Fibroblast of skin of back (primary cell): Measurements from ENCODE around the gene RRM2. TPM values are rescaled to one million over a fixed set of nuclear protein-coding genes. Genes with fewer than 3 reads are reported as not detected.

Experiments used
- DNase-seq: peaks from one replicate; pipeline ENCODE4 v3.0.0-alpha.2; 2013
- polyA plus RNA-seq, 2 experiments: library from polyadenylated mRNA; unstranded; fragments of 120-200 nt; gene quantifications; one replicate each; pipeline ENCODE4 v1.2.1, GENCODE V29; 2013; ENCODE audit not compliant: insufficient read length in 2 of 2

RRM2 gene
- 224 TPM for polyA plus RNA-seq (2013, experiment 1 of 2; ENCODE audit: insufficient read length)
- polyA plus RNA-seq (2013, experiment 2 of 2; ENCODE audit: insufficient read length): 21.9 TPM

DNA sequence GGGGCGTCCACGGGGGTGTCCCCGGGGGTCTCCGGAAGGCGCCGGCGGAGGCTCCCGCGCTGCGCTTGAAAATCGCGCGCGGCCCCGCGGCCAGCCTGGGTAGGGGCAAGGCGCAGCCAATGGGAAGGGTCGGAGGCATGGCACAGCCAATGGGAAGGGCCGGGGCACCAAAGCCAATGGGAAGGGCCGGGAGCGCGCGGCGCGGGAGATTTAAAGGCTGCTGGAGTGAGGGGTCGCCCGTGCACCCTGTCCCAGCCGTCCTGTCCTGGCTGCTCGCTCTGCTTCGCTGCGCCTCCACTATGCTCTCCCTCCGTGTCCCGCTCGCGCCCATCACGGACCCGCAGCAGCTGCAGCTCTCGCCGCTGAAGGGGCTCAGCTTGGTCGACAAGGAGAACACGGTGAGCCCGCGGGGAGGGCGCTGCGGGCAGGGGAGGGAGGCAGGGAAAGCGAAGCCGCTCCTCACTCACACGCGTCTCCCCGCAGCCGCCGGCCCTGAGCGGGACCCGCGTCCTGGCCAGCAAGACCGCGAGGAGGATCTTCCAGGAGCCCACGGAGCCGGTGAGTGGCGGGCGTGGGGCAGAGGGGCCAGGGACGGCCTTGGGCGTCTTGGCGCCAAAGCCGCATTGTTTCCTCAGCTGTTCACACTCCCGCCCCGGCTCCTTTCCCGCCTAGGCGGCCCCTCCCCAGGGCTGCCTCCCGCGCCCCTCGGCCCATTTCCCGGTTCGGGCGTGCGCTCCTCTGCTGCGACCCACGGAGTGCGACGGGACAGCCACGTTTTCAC lies at the start of gene RRM2:
Gene RRM2, plus strand, starts transcription at position 240 of the 781 bp plus-strand sequence. Its CDS starts 60 bp downstream, at position 300.
- peak; percentile 96 for DNase-seq

GRCh38 chr2:10073706-10074105 lies 48.8 kb upstream of the RRM2 start:
- DNase-seq: no peak

DNA sequence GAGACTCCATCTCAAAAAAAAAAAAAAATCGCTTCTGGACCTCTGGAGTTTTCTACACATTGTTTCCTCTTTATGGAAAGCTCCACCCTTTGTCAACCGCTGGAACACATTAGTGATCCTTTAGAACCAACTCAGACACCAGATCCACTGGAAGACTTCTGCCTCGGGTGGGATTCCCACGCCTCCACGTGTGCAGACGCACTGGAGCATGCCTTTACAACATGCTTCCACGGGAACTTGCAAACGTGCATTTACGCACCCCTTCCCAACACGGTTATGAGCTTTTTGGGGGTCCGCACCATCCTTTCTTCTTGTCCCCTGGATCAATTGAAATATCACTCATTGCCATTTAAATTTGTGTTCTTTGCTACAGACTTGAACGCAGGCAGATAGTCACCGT lies 47.4 kb upstream of the RRM2 start:
- no peak for DNase-seq

DNA sequence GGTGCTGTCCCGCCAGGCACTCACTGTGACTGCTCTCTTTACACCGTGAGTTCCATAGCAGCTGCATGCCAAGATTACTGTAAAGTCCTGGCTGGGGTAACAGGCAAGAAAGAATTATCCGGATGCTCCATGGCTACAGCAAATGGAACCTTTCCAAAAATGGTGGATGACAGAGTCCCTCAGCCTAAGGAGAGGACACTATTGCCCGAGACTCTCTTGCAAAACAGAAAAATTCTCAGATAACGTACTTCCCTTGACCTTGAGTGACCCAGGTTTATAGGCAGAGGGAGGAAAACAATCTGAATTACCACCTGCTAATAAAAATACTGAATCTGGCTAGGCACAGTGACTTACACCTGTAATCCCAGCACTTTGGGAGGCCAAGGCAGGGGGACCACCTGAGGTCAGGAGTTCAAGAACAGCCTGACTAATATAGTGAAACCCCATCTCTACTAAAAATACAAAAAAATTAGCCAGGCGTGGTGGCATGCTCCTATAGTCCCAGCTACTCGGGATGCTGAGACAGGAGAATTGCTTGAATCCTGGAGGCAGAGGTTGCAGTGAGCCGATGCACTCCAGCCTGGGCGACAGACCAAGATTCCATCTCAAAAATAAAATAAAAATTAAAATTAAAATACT lies 46.8 kb upstream of the RRM2 start:
- no peak for DNase-seq

- DNase-seq: no peak
Observed at GRCh38 chr2:10076511-10076910, 46.0 kb upstream of the RRM2 start.

DNA sequence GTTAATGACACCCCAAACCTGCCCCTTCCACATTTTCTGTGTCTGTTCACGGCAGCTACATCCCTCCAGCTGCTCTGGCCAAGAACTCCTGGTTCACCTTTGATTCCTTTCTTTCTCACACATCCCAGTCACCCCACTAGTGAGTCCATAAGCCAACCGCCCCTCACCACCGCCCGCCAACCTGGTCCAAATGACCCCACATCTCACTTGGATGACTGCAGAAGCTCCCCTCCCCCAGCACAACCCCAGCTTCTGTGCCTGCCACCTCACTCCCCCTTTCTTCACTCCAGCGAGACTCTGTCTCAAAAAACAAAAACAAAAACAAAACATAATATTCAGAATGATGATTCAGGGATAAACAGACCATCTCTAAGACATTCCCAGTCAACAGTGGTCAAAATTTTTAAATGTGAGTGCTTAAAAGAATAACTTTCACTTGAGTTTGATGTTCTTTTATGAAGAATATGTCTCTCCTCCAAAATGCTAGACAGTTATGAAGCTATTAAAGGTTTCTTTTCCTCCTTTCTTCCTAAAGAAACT lies 45.5 kb upstream of the RRM2 start:
- no peak for DNase-seq

GRCh38 chr2:10078001-10078400 lies 44.5 kb upstream of the RRM2 start:
- no peak for DNase-seq

DNA sequence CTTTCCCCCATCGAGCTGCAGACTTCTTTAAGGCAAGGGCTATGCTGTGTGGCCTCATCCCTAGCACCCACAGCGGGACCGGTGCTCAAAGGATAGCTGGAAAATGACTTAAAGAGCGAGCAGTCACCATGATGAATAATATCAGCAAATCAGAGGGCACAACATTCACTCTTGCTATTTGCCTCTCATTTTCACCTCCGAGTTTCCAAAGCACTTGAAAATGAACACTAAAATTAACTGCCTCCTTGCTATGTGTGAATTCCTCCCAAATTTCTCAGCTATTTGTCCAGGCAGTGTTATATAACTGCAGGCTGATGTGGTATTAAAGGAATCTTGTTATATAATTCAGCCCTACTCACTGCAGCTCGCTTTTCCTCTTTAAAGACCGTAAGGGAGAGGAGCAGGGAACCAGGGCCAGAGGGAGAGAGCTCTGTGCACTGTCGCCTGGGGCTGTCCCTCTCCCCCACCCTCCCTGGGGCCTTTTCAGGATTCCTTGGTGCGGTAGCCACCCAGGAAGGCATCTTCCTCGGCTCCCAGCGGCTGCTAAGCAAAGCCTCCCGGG lies 43.8 kb upstream of the RRM2 start:
- DNase-seq: no peak

GRCh38 chr2:10079266-10079869 lies 43.2 kb upstream of the RRM2 start:
- DNase-seq: peak; percentile 77

DNA sequence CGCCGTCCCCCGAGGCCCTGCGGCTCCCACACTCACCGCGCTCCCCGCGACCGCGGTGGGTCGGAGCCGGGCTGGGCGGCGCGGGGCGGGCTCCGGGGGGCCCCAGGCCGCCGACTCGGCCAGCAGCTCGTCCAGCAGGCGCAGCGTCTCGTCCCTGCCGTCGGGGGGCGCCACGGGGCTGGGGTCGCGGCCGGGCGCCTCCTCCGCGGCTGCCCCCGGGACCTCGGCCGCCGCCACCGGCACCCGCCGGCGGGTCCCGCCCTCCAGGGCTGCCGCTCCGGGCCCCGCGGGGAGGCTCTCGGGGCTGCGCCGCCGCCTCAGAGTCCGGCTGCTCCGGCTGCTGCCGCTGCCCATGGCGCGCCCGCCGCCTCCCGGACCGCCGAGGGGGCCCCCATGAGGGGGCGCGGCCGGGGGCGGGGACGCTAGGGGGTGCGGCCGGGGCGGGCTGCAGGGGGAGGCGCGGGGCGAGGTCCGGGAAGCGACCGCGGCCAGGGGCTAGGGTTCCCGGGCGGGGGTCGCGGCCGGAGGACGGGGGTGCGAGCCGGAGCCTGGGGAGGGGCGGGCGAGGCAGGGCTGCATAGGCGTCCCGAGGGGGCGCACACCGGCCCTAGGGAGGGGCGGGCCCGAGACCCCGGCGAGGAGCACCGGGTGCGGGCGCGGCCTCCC lies 42.5 kb upstream of the RRM2 start, which contains the start of gene CYS1:
Gene CYS1, minus strand, starts transcription at position 542 of the 666 bp plus-strand sequence. Its CDS starts 188 bp downstream, at position 354.
- no peak for DNase-seq

DNA sequence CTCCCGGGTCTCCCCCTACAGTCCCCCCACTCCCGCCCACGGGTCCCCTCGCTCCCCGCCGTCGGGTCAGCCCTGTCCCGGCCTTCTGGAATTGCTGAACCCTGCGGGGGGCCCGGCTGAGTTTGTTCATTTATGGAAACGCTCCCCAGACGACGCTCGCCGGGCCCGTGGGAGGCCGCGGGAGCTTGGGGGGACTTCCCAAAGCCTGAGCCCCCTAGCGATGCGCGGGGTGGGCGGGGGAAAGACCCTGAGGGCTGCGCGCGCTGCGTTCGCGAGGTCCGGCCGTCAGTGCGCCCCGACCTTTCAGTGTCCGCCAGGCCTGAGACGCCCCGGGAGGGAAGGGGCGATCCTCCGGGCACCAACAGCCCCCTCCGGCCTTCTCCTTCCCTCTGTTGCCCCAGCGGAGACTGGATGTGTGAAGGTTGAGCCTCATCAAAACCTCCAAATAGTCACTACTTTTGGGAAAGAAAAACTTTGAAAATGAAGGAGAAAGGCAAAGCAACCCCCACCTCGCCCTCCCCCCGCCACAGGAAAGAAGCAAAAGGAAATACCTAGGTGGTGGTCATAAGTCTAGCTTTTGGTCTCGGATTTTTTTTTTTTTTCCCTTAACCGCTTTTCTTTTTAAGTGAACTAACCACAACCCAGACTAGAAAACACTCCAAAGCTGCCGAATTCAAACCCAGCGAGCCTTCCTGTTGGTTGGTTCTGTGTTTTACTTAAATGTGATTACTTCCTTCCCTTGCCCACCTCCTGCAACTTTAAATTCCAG lies 41.8 kb upstream of the RRM2 start:
- no peak for DNase-seq

- DNase-seq: no peak
Observed at GRCh38 chr2:10083046-10083445, 39.5 kb upstream of the RRM2 start.

- DNase-seq: no peak
Observed at GRCh38 chr2:10083692-10084211, 38.8 kb upstream of the RRM2 start.

DNA sequence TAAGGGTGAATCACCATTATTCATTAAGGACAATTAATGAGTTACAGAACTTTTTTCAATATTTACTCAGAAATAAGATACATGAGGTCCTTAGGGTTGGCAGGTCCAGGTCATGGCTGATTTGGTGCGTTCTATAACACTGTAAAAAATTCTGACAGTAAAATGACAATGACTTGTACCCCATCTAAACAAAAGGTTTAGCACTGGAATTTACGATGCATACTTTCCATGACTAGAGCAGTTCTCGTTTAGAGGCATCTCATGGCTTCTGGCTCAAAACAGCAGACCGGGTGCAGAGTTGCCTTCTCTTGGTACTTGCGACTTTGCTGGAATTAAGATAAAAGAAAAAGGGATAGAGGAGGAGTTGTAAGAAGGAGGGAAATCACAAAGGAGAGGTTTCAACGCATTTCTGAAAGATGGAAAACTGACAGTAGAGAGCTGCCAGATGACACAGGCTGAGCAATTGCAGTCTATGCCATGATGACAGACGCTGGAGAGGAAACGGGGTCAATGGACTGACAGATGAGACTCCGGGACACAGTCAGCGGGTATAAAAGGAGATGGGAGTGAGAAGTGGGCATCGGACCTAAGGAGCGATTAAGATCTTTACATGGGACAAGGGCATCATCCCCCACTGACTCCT lies 38.2 kb upstream of the RRM2 start:
- DNase-seq: no peak

DNA sequence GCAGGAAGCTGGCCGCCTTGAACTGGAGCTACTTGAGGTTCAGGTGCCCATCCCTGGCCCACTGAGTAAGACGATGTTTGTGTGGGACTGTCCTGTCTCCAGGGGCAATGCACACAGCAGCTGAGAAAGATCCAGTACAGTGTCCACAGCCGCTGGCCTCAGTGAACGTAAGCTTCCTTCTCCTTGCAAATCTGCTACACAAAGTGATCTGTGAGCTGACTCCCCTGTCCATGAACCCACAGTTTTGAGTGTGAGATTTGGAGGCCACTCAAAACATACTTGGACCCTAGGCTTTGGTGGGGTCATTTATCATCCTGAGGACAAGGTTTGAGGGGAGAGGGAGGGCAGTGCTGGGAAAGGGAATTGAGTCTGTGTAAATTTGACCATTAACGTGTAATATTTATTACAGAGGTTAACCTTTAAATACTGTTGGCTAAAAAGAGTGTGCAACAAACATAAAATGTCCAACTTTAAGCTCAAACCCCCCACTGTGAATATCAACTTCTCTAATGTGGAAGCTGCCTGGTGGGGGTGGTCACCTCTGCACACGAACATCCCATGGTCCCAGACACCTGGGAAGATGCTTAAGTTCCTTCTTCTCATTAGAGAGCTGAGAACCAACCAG lies 37.4 kb upstream of the RRM2 start:
- DNase-seq: no peak

GRCh38 chr2:10085668-10086059 lies 36.9 kb upstream of the RRM2 start:
- DNase-seq: no peak

DNA sequence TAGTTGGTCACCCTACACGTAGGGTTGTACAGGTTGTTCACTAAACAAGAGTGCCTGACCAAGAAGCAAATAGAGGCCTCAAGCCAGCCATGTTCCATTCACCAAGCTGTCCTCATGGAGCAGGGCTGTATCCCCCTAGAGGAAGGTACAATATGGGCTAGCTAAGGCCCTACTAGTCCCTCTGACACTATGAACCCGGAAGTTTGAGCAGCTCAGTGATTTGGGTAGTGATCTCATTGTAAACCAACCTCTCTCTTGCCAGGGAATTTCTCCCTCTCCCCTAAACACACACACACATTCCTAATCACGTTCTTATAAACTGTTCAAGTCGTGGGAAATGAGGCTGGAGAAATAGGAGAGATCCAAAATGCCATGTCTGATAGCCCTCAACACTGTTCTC lies 35.6 kb upstream of the RRM2 start:
- no peak for DNase-seq

DNA sequence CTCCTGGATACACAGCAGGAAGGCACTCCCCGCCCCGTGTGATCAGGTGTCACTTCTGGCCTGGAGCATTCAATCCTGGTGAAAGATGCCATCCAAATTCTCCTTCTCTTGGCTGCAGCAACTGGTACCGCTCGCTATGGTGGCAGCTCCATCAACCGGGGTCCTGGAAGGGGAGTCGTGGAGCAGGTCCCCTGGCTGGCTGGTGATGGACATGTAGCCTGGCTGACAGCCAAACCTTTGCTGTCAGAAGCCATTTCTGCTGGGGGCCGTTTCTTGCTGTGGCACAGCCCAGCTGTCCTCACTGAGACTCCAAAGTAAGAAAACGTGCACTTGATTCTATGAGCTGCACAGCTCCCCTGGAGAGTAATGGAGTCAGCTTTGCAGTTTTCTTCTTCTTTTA lies 35.2 kb upstream of the RRM2 start:
- DNase-seq: no peak

DNA sequence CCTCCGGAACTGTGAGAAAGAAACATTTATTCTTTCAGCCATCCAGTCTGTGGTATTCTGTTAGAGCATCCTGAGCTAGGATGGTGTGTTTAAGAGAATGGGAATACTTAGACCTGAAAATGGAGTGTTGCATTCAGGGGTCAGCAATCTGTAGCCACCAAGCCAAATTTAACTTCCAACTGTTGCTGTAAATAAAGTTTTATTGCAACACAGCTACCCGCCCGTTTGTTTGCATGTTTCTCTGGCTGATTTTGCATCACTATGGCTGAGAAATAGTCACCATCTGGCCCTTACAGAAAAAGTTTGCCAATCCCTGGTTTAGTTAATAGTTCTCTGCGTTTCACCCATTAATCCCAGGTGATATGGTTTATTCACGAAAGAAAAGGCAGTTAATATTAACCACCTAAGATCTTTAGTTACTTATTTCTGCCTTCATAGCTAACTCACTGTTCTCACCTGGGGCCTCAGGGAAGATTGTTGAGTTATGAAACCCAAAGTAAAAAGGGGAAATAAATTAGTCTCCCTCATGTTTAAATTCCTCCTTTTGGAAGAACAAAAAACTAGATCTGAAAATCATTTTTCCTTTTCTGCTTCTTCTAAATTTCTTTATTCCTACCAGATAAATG lies 32.9 kb upstream of the RRM2 start:
- no peak for DNase-seq
